GM23248 (cell line): ENCODE results near the gene BRD4.
"Not testable (repeated sequence)": the region's sequence is repeated elsewhere in the genome, so short reads cannot be mapped to it uniquely, and the experiment has no call there.

ENCODE experiments used
- EZH2 ChIP-seq: fragments of 200-600 bp; sonication (generic); IDR thresholded peaks from 2 replicates; pipeline ENCODE4 v1.6.1; 2018; ENCODE audit warnings: antibody characterized with exemption, mild to moderate bottlenecking; ENCODE audit not compliant: insufficient read depth, poor library complexity, severe bottlenecking
- EZH2phosphoT487 ChIP-seq: fragments of 200-600 bp; sonication (generic); IDR thresholded peaks from 2 replicates; pipeline ENCODE4 v1.6.1; 2018; ENCODE audit warnings: antibody characterized with exemption, moderate library complexity, mild to moderate bottlenecking, low read depth; ENCODE audit not compliant: insufficient read depth

GRCh38 chr19:15363048-15363447 lies 30.7 kb upstream of the BRD4 start:
- TF ChIP-seq EZH2, EZH2phosphoT487: not testable (repeated sequence)
